ENCODE measurements around the gene KTN1.

- TF ChIP-seq EZH2phosphoT487 (IDR thresholded peaks at IDR 0.05; ENCODE audit: borderline replicate concordance) (no peak), CTCF (conservative IDR thresholded peaks at IDR 0.05; ENCODE audit: low read length) (no peak)
Observed at GRCh38 chr14:55578511-55578910, 1.5 kb upstream of the KTN1 start.

Data from Loucy (cell line).